Measurements from ENCODE around the gene PPTC7.
"Not testable (repeated sequence)": the region's sequence is repeated elsewhere in the genome, so short reads cannot be mapped to it uniquely, and the experiment has no call there.

The PPTC7 gene

DNA sequence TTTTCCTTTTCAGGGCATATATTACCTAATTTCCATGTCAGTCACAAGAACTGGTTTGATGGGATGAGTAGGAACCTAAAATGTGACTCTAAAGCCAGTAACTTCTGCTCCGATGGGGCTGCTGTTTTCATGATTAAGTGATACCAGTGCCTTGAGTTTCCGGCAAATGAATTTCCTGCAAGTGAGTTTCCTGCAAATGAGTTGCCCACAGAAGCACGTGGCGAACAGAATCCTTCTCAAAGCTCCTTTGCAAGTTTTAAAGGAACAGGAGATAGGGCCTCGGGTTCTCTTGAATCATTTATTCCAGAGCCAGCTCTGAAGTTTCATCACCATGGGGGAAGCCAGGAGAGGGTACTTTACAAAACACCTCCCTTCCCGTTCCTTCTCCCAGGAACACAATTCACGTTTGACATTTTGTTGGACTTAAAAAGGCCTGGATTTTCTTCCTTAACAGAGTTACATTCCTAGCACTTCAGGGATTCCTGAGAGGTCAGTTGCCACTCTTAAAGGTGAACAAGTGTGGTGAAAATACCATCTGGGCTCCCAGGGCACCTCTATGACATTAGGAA, 2.2 kb upstream of the PPTC7 start:
- DNase-seq = no peak

DNA sequence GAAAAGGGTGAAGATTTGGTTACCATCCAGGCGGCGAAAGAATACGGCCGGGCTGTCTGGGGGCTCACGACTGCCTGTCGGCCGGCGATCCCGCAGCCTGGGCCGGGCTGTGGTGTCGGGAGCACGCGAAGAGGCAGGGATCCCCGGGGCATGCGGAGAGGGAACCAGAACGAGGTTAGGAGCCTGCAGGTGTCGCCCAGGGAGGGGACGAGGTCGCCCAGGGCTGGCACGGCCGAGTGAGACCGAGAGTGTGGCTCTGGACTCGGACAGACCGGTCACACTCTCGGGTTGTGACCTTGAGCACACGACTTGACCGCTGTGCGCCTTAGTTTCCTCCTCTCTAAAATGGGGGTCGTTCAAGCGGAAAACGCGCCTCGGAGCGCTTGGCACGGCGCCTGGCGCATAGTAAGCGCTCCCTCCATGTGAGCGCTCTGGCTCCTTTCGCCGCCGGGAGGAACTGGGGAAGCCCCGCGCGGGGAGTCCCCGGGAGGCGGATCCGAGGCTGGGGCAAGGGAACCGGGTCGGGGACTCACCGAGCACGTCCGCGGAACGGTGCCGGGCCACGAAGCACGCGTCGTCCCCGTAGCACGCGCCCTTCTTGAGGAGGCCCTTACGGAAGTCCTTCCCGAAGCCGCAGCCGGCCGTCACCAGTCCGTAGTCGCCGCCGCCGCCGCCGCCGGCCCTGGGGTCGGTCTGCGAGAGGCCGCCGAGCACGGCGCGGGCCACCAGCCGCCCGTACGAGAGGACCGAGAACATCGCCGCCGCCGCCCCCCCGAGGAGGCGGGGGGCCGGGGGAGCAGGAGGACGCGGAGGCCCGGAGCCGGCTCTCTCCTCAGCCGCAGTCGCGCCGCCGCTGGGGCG, 612 bp downstream of the PPTC7 start:
- DNase-seq = no peak

DNA sequence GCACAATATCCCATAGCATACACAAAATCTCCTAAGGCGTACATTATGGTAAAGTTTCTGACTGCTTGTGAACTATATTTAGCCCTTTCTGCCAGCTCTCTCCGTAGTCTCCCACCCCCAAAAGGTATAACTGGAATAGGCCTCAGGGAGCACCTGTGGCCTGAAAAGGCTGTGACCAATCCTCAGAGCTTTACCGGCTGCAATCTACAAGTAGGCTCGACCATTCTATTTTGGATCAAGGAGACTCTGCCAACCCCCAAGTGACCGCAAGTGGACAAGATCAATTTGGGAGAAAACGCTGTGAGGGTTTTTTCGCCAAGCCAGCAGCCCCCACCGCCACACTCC, 1.2 kb downstream of the PPTC7 start:
- DNase-seq = no peak

DNA sequence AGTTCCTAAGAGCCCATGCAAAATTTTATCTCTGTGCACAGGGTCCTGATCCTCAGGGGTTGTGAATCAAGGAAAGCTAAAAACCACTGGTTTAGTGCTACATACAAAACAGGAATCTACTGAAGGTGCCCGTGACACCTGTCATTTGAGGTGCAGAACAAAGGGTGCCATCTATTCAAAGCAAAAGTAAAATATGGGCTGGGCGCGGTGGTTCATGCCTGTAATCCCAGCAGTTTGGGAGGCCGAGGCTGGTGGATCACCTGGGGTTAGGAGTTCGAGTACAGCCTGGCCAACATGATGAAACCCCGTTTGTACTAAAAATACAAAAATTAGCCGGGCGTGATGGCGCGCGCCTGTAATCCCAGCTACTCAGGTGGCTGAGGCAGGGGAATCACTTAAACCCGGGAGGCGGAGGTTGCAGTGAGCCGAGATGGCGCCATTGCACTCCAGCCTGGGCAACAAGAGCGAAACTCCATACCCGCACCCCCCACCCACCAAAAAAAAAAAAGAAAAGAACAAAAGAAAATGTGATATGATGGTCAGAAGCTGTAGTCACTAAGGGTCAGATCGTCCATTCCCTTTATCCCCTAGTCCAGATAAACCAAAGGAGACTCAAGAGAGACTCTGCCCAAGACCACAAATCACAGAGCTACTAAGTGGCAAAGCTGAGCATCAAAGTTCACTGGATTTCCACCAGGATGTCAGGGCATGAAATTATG, 3.4 kb downstream of the PPTC7 start:
- DNase-seq = no peak

DNA sequence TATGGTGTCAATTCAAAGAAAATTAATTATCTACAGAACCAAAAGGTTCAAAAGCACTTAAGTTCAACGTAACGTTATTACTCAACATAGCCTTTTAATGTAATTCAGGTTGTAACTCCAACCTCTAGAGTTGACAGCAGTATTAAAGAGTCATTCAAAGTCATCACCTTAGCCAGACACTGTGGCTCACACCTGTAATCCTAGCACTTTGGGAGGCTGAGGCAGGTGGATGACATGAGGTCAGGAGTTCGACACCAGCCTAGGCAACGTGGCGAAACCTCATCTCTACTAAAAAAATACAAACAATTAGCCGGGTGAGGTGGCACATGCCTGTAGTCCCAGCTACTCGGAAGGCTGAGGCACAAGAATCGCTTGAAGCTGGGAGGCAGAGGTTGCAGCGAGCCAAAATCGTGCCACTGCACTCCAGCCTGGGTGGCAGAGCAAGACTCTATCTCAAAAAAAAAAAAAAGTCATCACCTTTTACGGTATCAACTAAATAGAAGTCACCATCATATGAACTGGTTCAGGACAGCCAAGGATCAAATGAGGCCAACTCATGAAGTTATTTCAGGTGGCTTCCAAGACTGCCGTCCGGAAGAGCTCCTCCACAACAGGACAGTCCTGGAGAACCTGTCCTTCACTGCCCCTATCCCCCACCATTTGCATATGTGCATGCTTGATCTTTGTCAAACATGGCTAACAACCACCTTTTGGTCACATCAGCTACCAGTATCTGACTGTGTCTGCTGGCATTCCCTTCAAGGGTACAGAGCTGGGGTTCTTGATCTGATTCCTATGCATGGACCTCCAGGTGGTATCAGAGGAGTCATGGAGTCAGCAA, 4.2 kb downstream of the PPTC7 start:
- DNase-seq = no peak

DNA sequence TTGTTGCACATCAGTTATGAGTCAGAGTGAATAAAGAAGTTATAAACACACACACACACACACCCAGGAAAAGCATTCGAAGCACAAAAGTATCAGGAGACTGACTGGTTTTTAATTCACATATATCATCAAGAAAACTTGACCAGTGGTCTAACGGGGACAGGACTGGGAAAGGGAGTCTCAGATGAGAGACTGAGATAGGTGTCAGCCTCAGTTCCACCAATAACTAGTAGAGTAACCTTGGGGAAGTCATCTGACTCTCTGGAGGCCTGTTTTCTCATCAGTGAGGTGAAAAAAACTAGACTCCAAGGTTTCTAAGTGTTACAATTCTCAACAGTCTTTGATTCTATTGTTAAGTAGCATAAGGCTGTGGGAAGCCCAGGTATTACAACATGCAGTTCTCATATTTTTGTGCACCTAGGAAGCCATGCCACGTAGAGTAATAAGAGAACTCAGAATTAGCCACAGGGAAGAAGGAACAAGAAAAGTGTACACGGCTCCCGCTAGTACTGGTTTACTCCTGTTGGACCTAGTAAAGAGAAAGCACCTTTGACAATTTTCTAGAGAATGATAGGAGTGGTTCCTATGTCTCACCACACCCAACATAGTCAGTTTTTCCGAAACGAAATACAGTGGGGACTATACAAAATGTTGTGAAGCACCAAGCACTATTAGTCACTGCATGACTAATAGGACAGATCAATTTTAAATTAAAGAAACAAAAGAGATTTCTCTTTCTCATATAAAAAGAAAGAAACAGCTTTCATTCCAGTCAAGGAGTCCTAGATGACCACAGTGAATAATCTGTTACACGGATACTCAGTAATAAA, 5.0 kb downstream of the PPTC7 start:
- DNase-seq = no peak

DNA sequence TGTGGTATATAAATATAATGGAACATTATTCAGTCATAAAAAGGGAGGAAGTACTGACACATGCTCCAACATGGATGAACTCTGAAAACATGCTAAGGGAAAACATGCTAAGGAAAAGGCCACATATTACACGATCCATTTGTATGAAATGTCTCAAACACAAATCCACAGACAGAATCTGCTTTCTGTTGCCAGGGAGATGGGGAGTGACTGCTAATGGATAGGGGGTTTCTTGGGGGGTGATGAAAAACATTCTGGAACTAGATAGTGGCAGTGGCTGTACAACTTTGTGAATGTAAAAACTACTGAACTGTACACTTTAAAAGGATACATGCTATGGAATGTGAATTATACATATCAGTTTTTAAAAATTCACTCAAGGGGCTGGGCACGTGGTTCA, 6.6 kb downstream of the PPTC7 start:
- DNase-seq = no peak

DNA sequence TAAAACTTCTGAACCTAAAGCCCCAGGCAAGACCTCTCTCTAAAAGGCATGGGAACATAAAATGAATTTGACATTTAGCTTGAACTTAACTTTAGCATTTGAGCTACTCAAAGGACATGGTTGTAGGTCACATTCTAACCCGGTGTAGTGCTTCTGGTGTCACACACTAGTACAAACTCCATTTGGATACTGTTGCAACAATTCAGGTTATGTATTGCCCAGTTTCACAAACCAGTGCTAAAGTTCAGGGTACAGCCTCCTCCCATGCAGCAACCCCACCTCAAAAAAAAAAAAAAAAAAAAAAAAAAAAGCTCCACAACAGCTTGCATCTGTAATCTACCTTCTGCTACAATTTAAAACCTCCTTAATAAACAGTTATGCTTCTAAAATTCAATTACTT, 7.8 kb downstream of the PPTC7 start:
- no peak for DNase-seq

DNA sequence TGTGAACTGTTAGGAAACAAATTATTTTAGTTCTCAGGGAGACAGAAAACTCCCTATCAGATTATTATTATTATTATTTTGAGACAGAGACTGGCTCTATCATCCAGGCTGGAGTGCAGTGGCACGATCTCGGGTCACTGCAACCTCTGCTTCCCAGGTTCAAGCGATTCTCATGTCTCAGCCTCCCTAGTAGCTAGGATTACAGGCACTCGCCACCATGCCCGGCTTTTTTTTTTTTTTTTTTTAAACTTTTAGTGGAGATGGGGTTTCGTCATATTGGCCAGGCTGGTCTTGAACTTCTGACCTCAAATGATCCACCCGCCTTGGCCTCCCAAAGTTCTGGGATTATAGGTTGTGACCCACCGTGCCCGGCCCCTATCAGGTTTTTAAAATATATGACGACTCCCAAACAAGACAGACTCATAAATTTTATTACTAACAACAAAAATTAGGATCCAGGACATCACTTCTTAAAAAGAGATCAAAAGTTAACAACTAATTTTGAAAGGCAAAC, 8.3 kb downstream of the PPTC7 start:
- not testable (repeated sequence) for DNase-seq

DNA sequence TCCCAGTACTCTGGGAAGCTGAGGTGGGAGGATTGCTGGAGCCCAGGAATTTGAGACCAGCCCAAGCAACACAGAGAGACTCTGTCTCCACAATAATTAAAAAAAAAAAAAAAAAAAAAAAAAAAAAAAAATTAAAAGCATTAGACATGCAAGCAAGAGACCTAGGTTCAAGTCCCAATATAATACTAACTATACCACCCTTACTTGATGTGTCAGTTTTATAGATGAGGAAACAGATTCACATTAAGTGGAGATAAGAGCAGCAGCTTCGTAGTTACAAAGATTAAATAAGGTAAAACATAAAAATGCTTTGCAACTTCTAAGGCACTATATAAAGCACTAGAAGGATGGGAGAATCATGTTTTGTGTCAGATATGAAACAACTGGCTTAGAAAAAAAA, 9.1 kb downstream of the PPTC7 start:
- DNase-seq = no peak

DNA sequence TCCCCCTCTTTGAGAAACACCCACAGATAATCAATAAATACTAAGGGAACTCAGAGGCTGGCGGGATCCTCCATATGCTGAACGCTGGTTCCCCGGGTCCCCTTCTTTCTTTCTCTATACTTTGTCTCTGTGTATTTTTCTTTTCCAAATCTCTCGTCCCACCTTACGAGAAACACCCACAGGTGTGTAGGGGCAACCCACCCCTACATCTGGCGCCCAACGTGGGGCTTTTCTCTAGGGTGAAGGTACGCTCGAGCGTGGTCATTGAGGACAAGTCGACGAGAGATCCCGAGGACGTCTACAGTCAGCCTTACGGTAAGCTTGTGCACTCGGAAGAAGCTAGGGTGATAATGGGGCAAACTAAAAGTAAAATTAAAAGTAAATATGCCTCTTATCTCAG, 12.3 kb downstream of the PPTC7 start:
- DNase-seq = not testable (repeated sequence)

DNA sequence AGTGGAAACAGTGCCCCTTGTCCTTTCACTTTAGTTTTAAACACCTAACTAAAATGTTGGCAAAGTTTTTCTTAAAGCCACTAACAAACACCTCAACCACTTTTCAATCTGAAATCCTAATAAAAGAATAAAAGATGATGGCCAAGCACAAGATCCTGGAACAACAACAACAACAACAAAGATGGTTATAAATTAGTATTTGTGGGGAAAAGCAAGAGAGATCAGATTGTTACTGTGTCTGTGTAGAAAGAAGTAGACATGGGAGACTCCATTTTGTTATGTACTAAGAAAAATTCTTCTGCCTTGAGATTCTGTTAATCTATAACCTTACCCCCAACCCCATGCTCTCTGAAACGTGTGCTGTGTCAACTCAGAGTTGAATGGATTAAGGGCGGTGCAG, 13.3 kb downstream of the PPTC7 start:
- not testable (repeated sequence) for DNase-seq

DNA sequence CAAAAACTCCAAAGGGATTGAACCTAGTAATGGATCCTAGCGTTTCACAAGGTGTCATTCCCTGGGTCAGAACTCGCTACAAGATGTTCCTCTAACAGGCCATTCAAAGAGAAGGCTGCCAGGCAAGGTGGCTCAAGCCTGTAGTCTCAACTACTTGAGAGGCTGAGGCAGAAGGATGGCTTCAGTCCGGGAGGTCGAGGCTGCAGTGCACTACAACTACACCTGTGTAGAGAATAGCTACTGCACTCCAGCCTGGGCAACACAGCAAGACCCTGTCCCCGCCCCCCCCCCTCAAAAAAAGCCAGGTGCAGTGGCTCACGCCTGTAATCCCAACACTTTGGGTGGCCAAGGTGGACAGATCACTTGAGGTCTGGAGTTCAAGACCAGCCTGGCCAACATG, 14.4 kb downstream of the PPTC7 start:
- no peak for DNase-seq

DNA sequence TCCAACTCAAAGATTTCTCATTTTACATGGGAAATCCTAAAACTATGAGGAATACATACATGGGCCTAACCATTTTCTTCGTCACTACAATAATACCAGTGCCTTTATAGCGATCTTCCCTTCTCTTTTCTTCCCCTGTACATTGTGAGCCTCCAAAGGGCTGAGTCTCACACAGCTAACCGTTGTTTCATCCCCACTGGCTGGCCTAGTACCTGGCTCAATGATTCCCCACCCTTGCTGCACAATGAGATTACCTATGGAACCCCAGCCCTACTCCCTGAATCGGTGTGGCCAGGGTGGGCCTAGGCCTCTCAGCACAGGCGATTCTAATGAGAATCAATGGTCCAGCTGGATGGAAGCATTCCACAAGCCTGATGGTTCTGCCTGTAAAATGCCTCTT, 16.1 kb downstream of the PPTC7 start:
- no peak for DNase-seq

DNA sequence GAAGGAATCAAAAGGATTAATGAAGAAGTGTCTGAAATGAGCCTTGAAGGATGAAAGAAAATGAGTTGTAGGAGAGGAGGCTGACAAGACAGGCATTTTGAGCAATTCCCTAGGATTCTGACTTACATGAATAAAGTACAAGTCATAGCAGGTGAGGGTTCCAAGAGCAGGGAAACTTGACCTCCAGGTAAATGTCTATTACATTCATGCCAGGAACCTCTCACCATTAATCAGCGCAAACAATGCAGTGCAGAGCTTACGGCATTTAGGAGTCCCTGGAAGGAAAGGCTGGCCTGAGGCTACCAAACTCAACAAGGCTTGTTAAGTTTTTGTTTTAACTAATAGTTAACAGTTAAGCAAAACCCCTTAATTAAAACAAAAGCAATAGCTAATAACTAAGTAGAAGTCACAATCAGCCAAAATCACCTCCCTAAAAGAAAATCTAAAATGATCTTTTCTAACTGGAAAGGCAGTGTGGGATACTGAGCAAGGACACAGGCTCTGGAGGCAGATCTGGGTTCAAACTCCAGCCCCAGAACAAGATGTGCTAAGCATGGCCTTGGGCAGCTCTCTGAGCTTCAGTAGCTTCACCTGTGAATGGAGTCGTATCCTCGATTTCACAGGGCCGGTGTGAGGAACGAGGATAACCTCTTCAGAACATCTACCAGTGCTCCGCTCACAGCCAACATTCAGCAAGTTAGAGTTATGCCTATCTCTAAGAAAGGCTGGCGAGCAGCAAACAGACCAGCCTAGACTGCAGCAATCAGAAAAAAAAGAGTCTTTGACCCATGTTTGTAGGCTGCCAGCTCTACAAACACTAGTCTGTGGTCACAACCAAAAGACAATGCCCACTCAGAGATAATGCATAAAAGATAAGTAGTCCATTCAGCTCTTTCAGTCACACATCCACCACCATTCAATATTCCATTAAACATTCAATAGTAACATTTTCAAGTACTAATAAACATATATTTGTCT, 16.9 kb downstream of the PPTC7 start:
- no peak for DNase-seq

DNA sequence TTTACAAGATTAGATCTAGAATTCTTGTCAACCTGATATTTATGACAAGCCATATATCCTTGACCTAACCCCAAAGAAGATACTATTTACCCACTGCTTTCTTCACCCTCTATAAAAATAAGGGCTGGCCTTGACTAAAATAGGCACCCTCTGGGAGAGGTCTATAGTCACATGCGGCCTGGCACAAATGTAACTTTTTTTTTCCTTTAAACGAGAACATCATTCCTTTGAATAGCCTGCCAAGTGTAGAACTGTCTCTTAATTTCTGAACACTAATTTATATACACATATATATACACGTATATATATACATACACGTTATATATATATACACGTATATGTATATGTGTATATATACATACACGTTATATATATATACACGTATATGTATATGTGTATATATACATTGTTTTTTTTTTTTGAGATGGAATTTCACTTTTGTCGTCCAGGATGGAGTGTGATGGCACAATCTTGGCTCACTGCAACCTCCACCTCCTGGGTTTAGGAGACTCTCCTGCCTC, 18.6 kb downstream of the PPTC7 start:
- no peak for DNase-seq

DNA sequence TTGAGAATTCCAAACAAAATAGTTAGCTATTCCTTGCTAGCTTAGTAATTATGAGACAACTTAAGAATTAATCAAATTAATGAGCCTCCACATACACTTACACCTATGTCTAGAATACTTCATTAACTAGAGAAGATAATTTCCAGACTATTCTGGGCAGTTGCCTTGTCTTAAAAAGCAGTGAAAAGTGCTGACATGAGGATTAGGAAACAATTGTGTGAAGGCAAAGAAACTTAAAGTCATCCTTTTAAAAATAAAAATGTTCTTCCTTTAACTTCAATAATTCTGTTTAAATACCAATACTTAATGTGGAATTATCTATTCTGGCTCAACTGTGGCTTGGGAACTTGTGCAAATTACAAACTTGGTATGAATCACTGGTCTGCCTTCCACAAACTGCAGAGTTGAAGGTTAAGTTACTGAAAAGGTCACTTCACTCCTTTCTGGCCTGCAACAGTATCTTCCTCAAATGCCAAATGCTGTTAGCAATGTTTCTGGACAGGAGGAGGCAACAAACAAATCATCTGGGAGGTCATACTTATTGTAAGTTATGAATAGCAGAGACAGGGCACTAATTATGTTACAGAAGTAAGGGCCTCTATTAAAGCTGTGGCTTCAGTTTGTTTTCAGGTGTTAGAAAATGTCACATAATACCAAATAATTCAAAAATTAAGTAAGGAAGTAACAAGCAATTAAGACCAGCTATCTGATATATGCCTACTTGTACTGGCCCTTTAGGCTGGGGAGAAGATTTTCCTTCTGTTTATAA, 19.2 kb downstream of the PPTC7 start:
- no peak for DNase-seq

DNA sequence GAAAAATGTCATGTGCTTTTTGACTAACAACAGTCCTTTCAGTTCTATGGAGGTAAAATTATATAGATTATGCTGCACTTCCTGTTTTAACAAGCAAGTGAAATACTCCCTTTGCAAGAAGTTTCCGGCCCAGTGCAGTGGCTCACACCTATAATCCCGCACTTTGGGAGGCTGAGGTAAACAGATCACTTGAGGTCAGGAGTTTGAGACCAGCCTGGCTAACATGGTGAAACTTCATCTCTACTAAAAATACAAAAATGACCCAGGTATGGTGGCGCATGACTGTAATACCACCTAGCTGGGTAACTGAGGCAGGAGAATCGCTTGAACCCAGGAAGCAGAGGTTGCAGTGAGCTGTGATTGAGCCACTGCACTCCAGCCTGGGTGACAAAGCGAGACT, 20.7 kb downstream of the PPTC7 start:
- DNase-seq = not testable (repeated sequence)

DNA sequence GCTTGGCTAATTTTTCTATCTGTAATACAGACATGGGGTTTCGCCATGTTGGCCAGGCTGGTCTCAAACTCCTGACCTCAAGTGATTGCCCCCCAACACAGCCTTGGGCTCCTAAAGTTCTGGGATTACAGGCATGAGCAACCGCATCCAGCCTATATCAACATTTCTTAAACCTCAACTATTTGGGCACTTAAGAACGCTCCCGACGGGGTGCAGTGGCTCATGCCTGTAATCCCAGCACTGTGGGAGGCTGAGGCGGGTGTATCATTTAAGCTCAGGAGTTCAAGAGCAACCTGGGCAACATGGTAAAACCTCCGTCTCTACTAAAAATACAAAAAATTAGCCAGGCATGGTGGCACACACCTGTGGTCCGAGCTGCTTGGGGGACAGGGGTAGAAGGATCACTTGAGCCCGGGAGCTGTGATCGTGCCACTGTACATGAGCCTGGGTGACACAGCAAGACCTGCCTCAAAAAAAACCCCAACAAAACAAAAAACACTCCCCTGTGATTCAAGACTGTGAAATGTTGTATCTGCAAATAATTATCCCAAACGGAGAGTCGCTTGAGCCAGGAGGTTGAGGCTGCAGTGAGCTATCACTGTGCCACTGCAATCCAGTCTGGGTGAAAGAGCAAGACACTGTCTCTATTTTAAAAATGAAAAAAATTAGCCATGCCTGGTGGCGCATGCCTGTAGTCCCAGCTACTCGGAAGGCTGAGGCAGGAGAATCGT, 21.5 kb downstream of the PPTC7 start:
- DNase-seq = no peak

Data from NCI-H510A treated with DMSO at 0.1 percent for 48 hours (cell line).